ENCODE measurements around the gene RDM1.

DNA sequence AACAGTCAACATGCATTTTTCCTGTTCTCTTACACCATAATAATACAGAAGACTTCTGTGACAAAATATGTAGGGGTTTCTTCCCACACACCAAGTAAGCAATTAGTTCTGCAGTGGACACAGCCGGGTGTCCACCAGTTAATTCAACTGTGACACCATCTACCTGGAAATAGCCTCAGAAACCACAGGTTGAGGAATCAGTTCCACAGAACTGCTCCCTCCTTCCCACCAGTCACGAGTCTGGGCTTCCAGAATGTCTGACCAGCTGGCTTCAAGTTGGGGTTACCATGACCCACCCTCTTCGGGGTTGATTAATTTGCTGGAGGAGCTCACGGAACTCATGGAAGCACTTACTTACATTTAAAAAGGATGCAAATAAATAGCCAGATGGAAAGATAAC, 36.8 kb downstream of the RDM1 start:
- TF ChIP-seq EZH2 (IDR thresholded peaks at IDR 0.05; ENCODE audit: low read depth, unreplicated experiment): no peak
- TF ChIP-seq, protein P1, sequence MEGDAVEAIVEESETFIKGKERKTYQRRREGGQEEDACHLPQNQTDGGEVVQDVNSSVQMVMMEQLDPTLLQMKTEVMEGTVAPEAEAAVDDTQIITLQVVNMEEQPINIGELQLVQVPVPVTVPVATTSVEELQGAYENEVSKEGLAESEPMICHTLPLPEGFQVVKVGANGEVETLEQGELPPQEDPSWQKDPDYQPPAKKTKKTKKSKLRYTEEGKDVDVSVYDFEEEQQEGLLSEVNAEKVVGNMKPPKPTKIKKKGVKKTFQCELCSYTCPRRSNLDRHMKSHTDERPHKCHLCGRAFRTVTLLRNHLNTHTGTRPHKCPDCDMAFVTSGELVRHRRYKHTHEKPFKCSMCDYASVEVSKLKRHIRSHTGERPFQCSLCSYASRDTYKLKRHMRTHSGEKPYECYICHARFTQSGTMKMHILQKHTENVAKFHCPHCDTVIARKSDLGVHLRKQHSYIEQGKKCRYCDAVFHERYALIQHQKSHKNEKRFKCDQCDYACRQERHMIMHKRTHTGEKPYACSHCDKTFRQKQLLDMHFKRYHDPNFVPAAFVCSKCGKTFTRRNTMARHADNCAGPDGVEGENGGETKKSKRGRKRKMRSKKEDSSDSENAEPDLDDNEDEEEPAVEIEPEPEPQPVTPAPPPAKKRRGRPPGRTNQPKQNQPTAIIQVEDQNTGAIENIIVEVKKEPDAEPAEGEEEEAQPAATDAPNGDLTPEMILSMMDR (conservative IDR thresholded peaks at IDR 0.05; ENCODE audit: low read depth in 2 of 2): no peak
- no peak for TF ChIP-seq JUNB (IDR thresholded peaks at IDR 0.05; ENCODE audit: unreplicated experiment)
- TF ChIP-seq EZH2phosphoT487 (IDR thresholded peaks at IDR 0.05; ENCODE audit: unreplicated experiment): no peak
- TF ChIP-seq, protein P2, sequence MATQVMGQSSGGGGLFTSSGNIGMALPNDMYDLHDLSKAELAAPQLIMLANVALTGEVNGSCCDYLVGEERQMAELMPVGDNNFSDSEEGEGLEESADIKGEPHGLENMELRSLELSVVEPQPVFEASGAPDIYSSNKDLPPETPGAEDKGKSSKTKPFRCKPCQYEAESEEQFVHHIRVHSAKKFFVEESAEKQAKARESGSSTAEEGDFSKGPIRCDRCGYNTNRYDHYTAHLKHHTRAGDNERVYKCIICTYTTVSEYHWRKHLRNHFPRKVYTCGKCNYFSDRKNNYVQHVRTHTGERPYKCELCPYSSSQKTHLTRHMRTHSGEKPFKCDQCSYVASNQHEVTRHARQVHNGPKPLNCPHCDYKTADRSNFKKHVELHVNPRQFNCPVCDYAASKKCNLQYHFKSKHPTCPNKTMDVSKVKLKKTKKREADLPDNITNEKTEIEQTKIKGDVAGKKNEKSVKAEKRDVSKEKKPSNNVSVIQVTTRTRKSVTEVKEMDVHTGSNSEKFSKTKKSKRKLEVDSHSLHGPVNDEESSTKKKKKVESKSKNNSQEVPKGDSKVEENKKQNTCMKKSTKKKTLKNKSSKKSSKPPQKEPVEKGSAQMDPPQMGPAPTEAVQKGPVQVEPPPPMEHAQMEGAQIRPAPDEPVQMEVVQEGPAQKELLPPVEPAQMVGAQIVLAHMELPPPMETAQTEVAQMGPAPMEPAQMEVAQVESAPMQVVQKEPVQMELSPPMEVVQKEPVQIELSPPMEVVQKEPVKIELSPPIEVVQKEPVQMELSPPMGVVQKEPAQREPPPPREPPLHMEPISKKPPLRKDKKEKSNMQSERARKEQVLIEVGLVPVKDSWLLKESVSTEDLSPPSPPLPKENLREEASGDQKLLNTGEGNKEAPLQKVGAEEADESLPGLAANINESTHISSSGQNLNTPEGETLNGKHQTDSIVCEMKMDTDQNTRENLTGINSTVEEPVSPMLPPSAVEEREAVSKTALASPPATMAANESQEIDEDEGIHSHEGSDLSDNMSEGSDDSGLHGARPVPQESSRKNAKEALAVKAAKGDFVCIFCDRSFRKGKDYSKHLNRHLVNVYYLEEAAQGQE (IDR thresholded peaks at IDR 0.05; ENCODE audit: unreplicated experiment): no peak
- TF ChIP-seq NANOG (IDR thresholded peaks at IDR 0.05; ENCODE audit: borderline replicate concordance): no peak
- no peak for TF ChIP-seq POLR2AphosphoS5 (IDR thresholded peaks at IDR 0.05; ENCODE audit: low read depth)
- no peak for TF ChIP-seq ZNF114 (CRISPR knock-in tag; IDR thresholded peaks at IDR 0.05)
- TF ChIP-seq STAT1 (IDR thresholded peaks at IDR 0.05; ENCODE audit: unreplicated experiment): no peak
- no peak for TF ChIP-seq ZNF331 (CRISPR knock-in tag; IDR thresholded peaks at IDR 0.05; ENCODE audit: low read depth)
